ENCODE results near the gene BCL2L12. TPM values are rescaled to one million over a fixed set of nuclear protein-coding genes. Genes with fewer than 3 reads are reported as not detected.

Gene BCL2L12
- total and polyA plus RNA-seq, 2 of the 13 experiments (the other 11 are each of a cell fraction or from before 2014, with no cell fraction given): 26.8 to 40.8 TPM

- POLR2A ChIA-PET: interaction anchor here (0.7 to 5.8 kb wide), 3 partner anchors 11 to 33 kb away, joined by 3 to 24 read pairs (median 3); no protein-coding TSS in a partner anchor
- peaks cover 31% of the 10 kb centered on the region for H3K79me2 ChIP-seq (ENCODE audit: insufficient read depth, low read length)
- H3K27me3 ChIP-seq (ENCODE audit: control insufficient read depth in 1 of 2, insufficient read depth in 2 of 2, low read length in 2 of 2): no peaks in the 10 kb centered on the region
- no peaks in the 10 kb centered on the region for H3K9me3 ChIP-seq (ENCODE audit: low read length)
- no peak overlapping the region for H3K9ac ChIP-seq (ENCODE audit: insufficient read depth, low read depth, low read length)
- ATAC-seq (no peak), FAIRE-seq (no peak), DNase-seq (ENCODE audit: low spot score) (no peak)
- TF ChIP-seq AGO2 (optimal IDR thresholded peaks at IDR 0.05; ENCODE audit: low read depth, low read length): peak; percentile 19
- no peak for TF ChIP-seq PITX1 (CRISPR knock-in tag; IDR thresholded peaks at IDR 0.05)
- TF ChIP-seq, protein P1, sequence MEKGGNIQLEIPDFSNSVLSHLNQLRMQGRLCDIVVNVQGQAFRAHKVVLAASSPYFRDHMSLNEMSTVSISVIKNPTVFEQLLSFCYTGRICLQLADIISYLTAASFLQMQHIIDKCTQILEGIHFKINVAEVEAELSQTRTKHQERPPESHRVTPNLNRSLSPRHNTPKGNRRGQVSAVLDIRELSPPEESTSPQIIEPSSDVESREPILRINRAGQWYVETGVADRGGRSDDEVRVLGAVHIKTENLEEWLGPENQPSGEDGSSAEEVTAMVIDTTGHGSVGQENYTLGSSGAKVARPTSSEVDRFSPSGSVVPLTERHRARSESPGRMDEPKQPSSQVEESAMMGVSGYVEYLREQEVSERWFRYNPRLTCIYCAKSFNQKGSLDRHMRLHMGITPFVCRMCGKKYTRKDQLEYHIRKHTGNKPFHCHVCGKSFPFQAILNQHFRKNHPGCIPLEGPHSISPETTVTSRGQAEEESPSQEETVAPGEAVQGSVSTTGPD (CRISPR knock-in tag; IDR thresholded peaks at IDR 0.05): no peak
- no peak for TF ChIP-seq MEIS2 (CRISPR knock-in tag; IDR thresholded peaks at IDR 0.05)
- no peak for TF ChIP-seq MTERF4 (CRISPR knock-in tag; IDR thresholded peaks at IDR 0.05)
- TF ChIP-seq ZFP82 (CRISPR knock-in tag; IDR thresholded peaks at IDR 0.05; ENCODE audit: borderline replicate concordance): no peak
- TF ChIP-seq ZFP41 (CRISPR knock-in tag; IDR thresholded peaks at IDR 0.05; ENCODE audit: borderline replicate concordance): no peak
- TF ChIP-seq, protein P2, sequence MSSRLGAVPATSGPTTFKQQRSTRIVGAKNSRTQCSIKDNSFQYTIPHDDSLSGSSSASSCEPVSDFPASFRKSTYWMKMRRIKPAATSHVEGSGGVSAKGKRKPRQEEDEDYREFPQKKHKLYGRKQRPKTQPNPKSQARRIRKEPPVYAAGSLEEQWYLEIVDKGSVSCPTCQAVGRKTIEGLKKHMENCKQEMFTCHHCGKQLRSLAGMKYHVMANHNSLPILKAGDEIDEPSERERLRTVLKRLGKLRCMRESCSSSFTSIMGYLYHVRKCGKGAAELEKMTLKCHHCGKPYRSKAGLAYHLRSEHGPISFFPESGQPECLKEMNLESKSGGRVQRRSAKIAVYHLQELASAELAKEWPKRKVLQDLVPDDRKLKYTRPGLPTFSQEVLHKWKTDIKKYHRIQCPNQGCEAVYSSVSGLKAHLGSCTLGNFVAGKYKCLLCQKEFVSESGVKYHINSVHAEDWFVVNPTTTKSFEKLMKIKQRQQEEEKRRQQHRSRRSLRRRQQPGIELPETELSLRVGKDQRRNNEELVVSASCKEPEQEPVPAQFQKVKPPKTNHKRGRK (CRISPR knock-in tag; IDR thresholded peaks at IDR 0.05): no peak
- TF ChIP-seq, protein P3, sequence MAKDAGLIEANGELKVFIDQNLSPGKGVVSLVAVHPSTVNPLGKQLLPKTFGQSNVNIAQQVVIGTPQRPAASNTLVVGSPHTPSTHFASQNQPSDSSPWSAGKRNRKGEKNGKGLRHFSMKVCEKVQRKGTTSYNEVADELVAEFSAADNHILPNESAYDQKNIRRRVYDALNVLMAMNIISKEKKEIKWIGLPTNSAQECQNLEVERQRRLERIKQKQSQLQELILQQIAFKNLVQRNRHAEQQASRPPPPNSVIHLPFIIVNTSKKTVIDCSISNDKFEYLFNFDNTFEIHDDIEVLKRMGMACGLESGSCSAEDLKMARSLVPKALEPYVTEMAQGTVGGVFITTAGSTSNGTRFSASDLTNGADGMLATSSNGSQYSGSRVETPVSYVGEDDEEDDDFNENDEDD (CRISPR knock-in tag; IDR thresholded peaks at IDR 0.05; ENCODE audit: borderline replicate concordance): no peak
- TF ChIP-seq RBFOX2 (IDR thresholded peaks at IDR 0.05; ENCODE audit: low read depth, low read length): 0 out of 2 replicates have a peak, but pooled peaks have one; percentile 29
- no peak for TF ChIP-seq ARNTL (CRISPR knock-in tag; IDR thresholded peaks at IDR 0.05)
- CTCF ChIA-PET (ENCODE audit: low intra/inter-chr PET ratio, low total read pairs): no interaction called here
- no peak overlapping the region for H3K27ac ChIP-seq (ENCODE audit: extremely low read length, insufficient read depth, low read length)
- WGBS (ENCODE audit: low lambda C conversion rate): 100% methylated on average over 12 of the region's 17 CpGs
- no peak overlapping the region for H3K4me2 ChIP-seq (ENCODE audit: low read depth, low read length)
- H3K36me3 ChIP-seq (replicated peaks in 1 of 2; ENCODE audit: control insufficient read depth in 1 of 2, insufficient read depth in 2 of 2, low read length in 2 of 2): peaks cover 15 to 16% of the 10 kb centered on the region in 2 experiments; a peak in 3 of 5 replicates
- no peak overlapping the region for H3K4me3 ChIP-seq (replicated peaks in 1 of 3; ENCODE audit: insufficient read depth in 1 of 3, low read depth in 2 of 3, low read length in 3 of 3)
- BruUV-seq (replicated peaks): no TSS peak
- H4K20me1 ChIP-seq (ENCODE audit: insufficient read depth, low read length): no peaks in the 10 kb centered on the region
- H2AFZ ChIP-seq (ENCODE audit: low read length): no peak overlapping the region
- in situ Hi-C loops (cut with HindIII; ENCODE audit: extremely low pct_ligation_motif_present, low pct_unique_long_range_greater_than_20kb) (no loop called here), intact Hi-C loops (cut with micrococcal nuclease; ENCODE audit: unreplicated experiment) (no loop called here)
- peaks cover 40% of the 10 kb centered on the region for H3K4me1 ChIP-seq (ENCODE audit: insufficient read depth, low read length)
Measured at GRCh38 chr19:49646586-49646985, 19.1 kb upstream of the BCL2L12 start.

Data from HepG2 (cell line).